GM12801 (cell line): ENCODE measurements around the gene NLRP1.

Experiments
- CTCF ChIP-seq: IDR thresholded peaks from one replicate; pipeline ENCODE4 v1.5.1; 2011; ENCODE audit warnings: control low read depth; ENCODE audit not compliant: insufficient read length; ENCODE audit errors: extremely low read depth

Gene NLRP1

GRCh38 chr17:5584383-5585286 lies at the start of gene NLRP1:
NLRP1 (minus strand) TSS chr17:5584509; CDS start chr17:5583957, 552 bp downstream.
- no peak for TF ChIP-seq CTCF

GRCh38 chr17:5631958-5632590 lies 47.8 kb upstream of the NLRP1 start:
- no peak for TF ChIP-seq CTCF

GRCh38 chr17:5630434-5630833 lies 46.1 kb upstream of the NLRP1 start:
- TF ChIP-seq CTCF, result no peak

GRCh38 chr17:5629128-5629527 lies 44.8 kb upstream of the NLRP1 start:
- TF ChIP-seq CTCF, result no peak

- no peak for TF ChIP-seq CTCF
Observed at GRCh38 chr17:5628262-5628661, 44.0 kb upstream of the NLRP1 start.

- TF ChIP-seq CTCF, result no peak
Observed at GRCh38 chr17:5624211-5624610, 39.9 kb upstream of the NLRP1 start.

- TF ChIP-seq CTCF, result no peak
Observed at GRCh38 chr17:5621729-5622128, 37.4 kb upstream of the NLRP1 start.
